ENCODE measurements around the gene POTEG. TPM values are rescaled to one million over a fixed set of nuclear protein-coding genes. Genes with fewer than 3 reads are reported as not detected.
"Not testable (repeated sequence)": the region's sequence is repeated elsewhere in the genome, so short reads cannot be mapped to it uniquely, and the experiment has no call there.

POTEG gene
- total and polyA plus RNA-seq, 8 donors, result not detected

DNA sequence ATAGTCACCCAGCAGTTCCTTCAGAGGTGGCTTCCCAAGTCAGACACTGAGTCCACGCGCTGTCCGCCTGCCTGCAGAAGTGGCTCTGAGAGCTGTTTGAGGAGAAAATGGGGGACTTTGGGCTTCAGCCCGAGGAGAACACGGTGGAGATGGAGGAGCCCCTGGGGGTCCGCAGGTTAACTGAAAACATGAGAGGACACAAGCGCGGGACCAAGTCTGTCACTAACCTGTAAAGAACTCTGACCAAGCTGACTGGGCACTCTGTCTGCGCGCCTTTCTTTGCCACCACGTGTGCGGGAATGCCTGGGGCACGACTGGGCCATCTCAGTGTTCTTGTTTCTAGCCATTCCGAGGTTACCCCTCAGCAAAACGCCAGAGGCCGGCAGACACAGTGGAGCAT is 62.4 kb downstream of the POTEG start:
- WGBS, 2 donors, result 63 to 72% methylated on average over 10 of the region's 16 CpGs
- H3K36me3 ChIP-seq; ATAC-seq; H3K27me3 ChIP-seq; intact Hi-C loops (cut with DNase I); H3K9me3 ChIP-seq; FAIRE-seq; H3K27ac ChIP-seq; H3K4me1 ChIP-seq; H3K4me3 ChIP-seq: not testable (repeated sequence)
- DNase-seq, result peak in 1 of 6 donors; percentile 30

DNA sequence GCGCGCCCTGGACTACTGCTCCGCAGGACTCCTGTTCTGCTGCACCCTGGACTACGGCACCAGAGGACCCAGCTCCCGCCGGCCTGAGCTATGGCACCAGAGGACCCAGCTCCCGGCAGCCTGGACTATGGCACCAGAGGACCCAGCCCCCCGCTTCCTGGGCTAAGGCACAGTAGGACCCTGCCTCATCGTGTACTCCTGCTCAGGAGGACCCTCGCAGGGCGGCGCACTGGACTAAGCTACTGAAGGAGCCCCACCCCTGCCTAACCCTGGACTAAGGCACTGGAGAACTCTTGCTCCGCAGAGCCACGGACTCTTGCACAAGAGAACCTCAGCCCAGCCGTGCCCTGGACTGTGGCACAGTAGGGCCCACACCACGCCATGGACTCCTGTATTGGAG is 71.3 kb downstream of the POTEG start:
- H3K27ac ChIP-seq; H3K9me3 ChIP-seq; H3K27me3 ChIP-seq; H3K4me1 ChIP-seq; FAIRE-seq; H3K36me3 ChIP-seq; ATAC-seq; H3K4me3 ChIP-seq; DNase-seq; intact Hi-C loops (cut with DNase I): not testable (repeated sequence)
- 90 to 94% methylated on average over 6 of the region's 16 CpGs for WGBS, 2 donors

DNA sequence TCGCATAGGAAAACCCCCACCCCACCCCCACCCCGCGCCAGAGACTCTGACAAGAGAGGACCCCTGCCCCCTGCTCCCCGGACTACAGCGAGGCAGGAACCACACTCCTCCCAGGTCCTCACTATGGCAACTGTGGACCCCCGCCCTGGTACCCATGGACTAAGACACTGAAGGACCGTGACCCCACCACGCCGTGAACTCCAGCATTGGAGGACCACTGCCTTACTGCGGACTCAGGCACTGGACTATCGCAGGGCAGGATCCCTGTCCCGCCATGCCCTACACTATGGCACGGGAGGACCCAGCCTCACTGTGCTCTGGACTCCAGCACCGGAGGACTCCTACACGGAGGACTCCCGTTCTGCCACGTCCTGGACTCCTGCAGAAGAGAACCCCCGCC is 71.8 kb downstream of the POTEG start:
- intact Hi-C loops (cut with DNase I); H3K4me3 ChIP-seq; H3K27me3 ChIP-seq; H3K9me3 ChIP-seq; H3K27ac ChIP-seq; H3K36me3 ChIP-seq; ATAC-seq; H3K4me1 ChIP-seq; FAIRE-seq: not testable (repeated sequence)
- peak in 1 of 6 donors; percentile 69 for DNase-seq
- WGBS, 2 donors, result 85 to 90% methylated on average over 9 to 12 of the region's 18 CpGs

DNA sequence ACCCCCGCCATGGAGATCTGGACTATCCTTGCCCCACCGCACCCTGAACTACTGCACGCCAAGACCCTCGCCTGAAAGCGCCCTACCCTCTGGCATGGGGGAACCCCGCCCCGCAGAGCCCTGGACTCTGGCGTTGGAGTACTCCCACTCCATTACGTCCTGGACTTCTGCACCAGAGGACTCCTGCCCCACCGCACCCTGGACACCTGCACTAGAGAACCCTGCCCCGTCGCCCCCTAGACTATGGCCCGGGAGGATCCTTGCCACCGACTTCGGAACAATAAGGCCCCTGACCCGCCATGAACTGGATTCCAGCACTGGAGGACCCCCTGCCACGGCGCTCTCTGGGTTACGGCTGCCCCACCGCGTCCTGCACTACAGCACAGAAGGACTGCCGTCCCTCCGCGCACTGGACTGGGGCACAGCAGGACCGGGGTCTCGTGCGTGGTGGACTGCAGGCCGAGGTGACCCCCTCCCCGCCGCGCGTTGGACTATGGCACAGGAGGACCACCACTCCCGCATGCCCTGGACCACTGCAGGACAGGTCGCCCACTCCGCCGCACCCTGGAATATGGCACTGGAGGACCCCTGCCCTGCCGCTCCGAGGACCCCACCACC is 72.4 kb downstream of the POTEG start:
- H3K9me3 ChIP-seq; FAIRE-seq; H3K4me3 ChIP-seq; H3K4me1 ChIP-seq; H3K27me3 ChIP-seq; intact Hi-C loops (cut with DNase I); ATAC-seq; H3K36me3 ChIP-seq; H3K27ac ChIP-seq: not testable (repeated sequence)
- WGBS, 2 donors, result 82 to 86% methylated on average over 14 to 21 of the region's 38 CpGs
- peak in 1 of 6 donors; percentile 80 for DNase-seq

DNA sequence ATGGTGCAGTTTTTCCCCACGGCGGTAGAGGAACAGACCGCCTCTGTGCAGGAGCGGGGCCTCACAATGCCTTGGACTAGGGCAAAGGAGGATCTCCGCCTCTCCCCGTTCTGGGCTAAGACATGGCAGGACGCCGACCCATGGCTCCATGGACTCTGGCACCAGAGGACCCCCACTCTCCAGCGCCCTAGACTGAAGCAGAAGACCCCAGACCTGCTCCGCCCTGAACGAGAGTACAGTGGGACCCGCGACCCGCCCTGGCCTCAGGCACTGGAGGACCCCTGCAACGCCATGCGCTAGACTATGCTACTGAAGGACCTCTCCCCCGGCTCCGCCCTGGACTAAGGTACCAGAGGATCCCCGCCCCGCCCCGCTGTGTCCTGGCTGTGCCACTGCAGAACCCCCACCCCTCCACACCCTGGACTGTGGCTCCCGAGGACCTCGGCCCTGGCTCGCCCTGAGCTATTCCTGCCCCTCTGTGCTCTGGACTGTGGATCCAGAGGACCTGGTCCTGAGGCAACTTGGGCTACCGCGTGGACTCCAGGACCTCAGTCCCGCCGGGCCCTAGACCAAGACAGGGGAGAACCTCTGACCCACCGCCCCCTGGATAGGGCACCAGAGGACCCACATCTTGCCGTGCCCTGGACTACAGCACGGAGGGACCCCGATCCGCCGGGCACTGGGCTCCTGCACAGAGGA is 73.1 kb downstream of the POTEG start:
- WGBS, 2 donors, result 76 to 83% methylated on average over 4 to 8 of the region's 34 CpGs

More for the DNA sequence above, 73.1 kb downstream of the POTEG start:
- H3K27ac ChIP-seq; intact Hi-C loops (cut with DNase I); H3K27me3 ChIP-seq; H3K4me3 ChIP-seq; H3K9me3 ChIP-seq; FAIRE-seq; H3K36me3 ChIP-seq; H3K4me1 ChIP-seq: not testable (repeated sequence)
- DNase-seq (peak in 1 of 6 donors; percentile 91), ATAC-seq (peak in 1 of 4 donors; percentile 25)
